ENCODE measurements around the gene PGM1.

Gene PGM1

DNA sequence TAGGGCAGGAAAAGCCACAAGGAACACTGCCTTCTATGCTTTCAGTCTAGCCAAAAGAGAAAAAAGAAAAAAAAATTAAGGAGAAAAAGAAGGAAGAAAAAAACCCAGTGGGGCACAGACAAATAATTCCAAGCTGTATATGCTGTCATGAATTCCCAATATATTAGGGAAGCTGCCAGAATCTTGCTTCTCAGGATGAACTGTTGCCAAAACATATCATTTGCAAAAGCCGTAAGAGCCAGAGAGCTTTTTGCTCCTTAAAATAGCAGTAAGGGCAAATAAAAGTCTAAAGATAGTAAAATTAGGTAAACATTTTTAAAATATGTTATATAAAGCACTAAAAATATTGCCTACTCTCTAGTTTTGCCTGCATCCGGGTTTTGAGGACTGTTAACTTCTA is 52.1 kb downstream of the PGM1 start:
- no peak for TF ChIP-seq CTCF (IDR thresholded peaks at IDR 0.05)
- H3K27ac ChIP-seq = peak overlapping the region in 1 of 2 donors; percentile 40
- no peak overlapping the region for H3K4me3 ChIP-seq
- DNase-seq (ENCODE audit: low spot score) = no peak

GRCh38 chr1:63648689-63649088 is 55.5 kb downstream of the PGM1 start:
- Histone ChIP-seq H3K4me3 (no peak overlapping the region), H3K27ac (no peak overlapping the region)
- TF ChIP-seq CTCF (IDR thresholded peaks at IDR 0.05) = no peak
- no peak for DNase-seq (ENCODE audit: low spot score)

- DNase-seq (ENCODE audit: low spot score) = no peak
- H3K27ac ChIP-seq = no peak overlapping the region
- TF ChIP-seq CTCF (IDR thresholded peaks at IDR 0.05) = no peak
These were observed 58.0 kb downstream of the PGM1 start for GRCh38 chr1:63651161-63651701.

DNA sequence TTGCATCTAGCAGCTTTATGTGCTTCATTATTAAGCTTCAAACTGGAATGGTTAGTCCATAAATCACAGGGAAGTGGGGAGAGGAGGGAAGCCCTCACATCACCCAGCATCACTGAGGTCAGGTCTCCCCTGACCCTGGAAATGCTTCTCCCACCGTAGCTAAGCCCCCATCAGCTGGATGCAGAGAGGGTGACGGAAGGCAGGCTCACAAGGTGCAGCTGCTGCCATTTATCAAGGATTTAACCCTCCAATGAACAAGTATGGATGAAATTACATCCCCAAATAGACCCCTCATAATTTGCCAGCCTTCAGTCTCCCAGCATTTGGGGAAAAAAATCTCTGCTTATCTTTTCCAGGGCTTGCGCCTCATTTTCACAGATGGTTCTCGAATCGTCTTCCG is 60.8 kb downstream of the PGM1 start:
- no peak for TF ChIP-seq CTCF (IDR thresholded peaks at IDR 0.05)
- DNase-seq (ENCODE audit: low spot score) = no peak
- no peak overlapping the region for H3K27ac ChIP-seq
- no peak overlapping the region for H3K4me3 ChIP-seq

More at GRCh38 chr1:63651161-63651701, 58.0 kb downstream of the PGM1 start:
- H3K4me3 ChIP-seq = no peak overlapping the region

DNA sequence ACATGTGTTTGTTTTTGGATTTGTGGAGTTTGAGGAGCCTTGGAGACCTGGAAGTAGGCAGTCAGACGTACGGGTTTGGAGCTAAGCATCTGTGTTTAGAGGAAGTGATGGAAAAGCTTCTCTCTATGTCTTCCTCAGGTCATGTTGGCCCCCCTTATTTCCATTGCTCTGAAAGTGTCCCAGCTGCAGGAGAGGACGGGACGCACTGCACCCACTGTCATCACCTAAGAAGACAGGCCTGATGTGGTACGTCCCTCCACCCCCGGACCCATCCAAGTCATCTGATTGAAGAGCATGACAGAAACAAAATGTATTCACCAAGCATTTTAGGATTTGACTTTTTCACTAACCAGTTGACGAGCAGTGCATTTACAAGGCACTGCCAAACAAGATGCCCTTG is 66.2 kb downstream of the PGM1 start:
- no peak for TF ChIP-seq CTCF (IDR thresholded peaks at IDR 0.05)
- no peak overlapping the region for H3K27ac ChIP-seq
- no peak for DNase-seq (ENCODE audit: low spot score)
- H3K4me3 ChIP-seq = no peak overlapping the region

GRCh38 chr1:63662056-63662836 is 69.0 kb downstream of the PGM1 start:
- DNase-seq (ENCODE audit: low spot score) = no peak
- H3K4me3 ChIP-seq = no peak overlapping the region
- peak overlapping the region in 1 of 2 donors; percentile 76 for H3K27ac ChIP-seq
- no peak for TF ChIP-seq CTCF (IDR thresholded peaks at IDR 0.05)

DNA sequence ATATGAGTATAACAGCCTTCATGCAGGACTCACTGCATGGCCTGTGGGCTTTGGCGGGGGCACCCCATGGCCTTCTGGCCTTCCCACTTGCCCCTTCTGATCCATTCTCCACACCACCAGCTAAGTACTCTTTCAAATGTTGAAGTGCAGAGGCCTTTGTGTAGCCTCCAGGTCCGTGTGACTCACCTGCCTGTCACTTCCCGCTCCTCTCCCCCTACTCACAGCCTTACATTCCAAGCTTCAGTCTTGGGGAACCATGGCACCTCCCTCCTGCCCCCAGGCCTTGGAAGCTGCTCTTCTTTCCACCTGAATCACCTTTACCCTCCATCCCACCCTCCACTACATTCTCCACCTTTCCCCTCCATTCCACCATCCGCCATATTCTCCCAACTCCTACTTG is 69.6 kb downstream of the PGM1 start:
- no peak for DNase-seq (ENCODE audit: low spot score)
- peak overlapping the region in 1 of 2 donors; percentile 76 for H3K27ac ChIP-seq
- no peak for TF ChIP-seq CTCF (IDR thresholded peaks at IDR 0.05)
- H3K4me3 ChIP-seq = no peak overlapping the region

Data from coronary artery (tissue), 2 donors.